Fibroblast of the conjunctiva (primary cell): ENCODE results near the gene ZCCHC24.

Experiments
- DNase-seq: peaks from one replicate; pipeline ENCODE4 v3.0.0-alpha.2; 2010; ENCODE audit warnings: low read depth

Gene ZCCHC24

DNA sequence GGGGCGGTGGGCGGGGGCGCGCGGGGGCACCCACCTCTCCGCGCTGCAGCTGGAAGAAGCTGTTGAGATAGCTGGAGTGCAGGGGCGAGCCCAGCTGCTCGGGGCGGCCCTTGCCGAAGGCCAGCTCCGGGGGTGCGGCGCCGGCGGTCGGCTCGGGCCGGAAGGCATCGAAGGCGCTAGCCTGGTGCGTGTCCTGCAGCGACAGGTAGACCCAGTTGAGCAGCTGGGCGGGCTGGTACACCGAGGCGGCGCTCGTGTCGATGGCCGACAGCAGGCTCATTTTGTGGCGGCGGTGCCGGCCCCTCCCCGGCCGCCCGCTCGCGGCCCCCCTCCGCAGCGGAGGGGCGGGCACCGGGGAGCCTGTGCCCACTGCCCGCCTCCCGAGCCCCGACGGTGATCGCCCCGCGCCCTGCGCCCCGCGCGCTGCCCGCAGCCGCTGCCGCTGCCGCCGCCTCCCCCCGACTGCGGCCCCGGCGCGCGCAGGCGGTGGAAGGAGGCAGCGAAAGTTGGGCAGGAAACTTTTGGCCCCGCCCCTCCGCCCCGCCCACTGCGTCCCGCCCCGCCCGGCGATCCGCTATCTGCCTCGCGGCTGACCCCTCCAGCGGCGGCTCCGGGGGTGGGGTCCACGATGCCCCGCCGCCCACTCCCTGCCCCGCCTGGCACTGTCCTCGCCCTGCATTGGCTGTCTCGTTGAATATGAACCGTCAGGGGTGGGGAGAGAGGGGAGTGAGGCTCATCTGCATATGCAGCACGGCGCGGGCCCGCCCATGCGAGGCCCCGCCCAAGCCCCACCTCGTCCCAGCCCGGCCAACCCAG is at the start of gene ZCCHC24:
Gene ZCCHC24 (minus strand): TSS at position 464 of the 816 bp plus-strand sequence. CDS start 184 bp downstream, at position 280.
- peak; percentile 98 for DNase-seq

GRCh38 chr10:79493806-79494205 is 48.4 kb upstream of the ZCCHC24 start:
- no peak for DNase-seq

- DNase-seq: no peak
These were observed 47.4 kb upstream of the ZCCHC24 start for GRCh38 chr10:79492839-79493238.

GRCh38 chr10:79492256-79492655 is 46.8 kb upstream of the ZCCHC24 start:
- no peak for DNase-seq

DNA sequence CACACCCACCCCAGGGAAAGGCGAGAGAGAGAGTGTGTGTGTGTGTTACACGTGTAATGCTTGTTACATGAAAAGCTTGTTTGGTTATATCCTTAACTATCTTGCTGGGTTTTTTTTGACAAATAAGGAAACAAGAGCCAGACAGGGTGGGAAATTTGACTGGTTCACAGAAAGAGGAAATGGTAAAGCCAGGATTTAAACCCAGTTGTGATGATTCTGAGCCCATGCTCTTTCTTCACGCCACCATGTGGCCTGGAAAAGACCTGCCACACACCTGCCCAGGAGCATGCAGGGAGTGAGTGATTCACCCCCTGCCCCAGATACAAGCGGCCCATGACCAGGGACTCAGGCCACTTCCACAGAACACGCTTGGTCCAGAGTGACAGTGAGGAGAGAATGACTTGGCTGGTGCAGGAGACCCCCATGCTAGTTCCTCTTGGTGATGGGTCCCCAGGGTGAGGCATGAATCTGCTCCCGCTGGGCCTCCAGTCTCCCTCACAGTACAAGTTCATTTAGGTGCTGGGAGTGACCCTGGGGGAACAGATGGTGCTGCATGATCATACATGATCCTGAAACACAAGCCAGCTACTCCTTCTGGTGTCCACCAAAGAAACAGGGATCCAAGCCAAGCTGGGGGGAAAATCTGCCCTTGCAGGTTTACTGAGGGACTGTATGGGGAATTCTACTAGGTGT is 45.9 kb upstream of the ZCCHC24 start:
- DNase-seq: no peak

- DNase-seq: no peak
These were observed 45.1 kb upstream of the ZCCHC24 start for GRCh38 chr10:79490400-79491142.

GRCh38 chr10:79488870-79489269 is 43.4 kb upstream of the ZCCHC24 start:
- no peak for DNase-seq

GRCh38 chr10:79488336-79488735 is 42.9 kb upstream of the ZCCHC24 start:
- DNase-seq: peak; percentile 75

- DNase-seq: peak; percentile 60
These were observed 42.1 kb upstream of the ZCCHC24 start for GRCh38 chr10:79487296-79488194.

GRCh38 chr10:79484476-79484875 is 39.1 kb upstream of the ZCCHC24 start:
- no peak for DNase-seq

DNA sequence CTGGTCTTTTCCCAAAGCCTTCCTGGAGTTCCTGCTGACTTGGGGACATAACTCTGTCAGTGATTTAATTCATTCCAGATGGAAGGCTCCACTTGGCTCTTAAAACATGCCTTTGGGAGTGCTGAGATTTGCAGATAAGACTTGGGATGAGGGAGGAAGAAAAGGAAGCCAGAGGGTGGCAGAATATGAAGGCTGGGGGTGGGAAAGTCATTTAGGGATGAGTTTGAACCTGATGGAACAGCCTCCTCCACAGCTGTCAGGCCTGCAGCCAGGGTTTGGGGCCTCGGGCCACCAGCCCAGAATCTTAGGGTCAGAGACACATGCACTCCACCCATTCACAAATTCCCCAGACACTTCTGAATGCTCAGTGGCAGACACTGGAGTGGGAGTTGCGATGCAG is 38.5 kb upstream of the ZCCHC24 start:
- no peak for DNase-seq

GRCh38 chr10:79483299-79483698 is 37.9 kb upstream of the ZCCHC24 start:
- DNase-seq: no peak

DNA sequence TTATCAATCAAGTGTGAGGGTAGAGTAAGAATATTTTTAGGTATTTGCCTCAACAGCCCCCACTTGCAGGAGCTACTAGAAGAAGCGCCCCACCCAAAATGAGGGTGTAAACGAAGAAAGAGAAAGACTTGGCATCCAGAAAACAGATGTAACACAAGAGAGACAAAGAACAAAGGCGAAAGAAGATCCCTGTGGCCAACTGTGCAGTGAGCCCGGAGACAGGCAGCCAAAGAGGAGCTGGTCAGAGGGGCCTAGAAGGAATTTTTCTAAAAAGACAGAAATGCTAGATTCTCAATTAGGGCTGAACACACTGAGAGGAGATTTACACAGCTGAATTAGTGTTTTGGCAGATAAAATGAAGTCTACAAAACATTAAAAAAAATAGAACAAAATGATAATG is 37.3 kb upstream of the ZCCHC24 start:
- no peak for DNase-seq

GRCh38 chr10:79482304-79482703 is 36.9 kb upstream of the ZCCHC24 start:
- DNase-seq: no peak

DNA sequence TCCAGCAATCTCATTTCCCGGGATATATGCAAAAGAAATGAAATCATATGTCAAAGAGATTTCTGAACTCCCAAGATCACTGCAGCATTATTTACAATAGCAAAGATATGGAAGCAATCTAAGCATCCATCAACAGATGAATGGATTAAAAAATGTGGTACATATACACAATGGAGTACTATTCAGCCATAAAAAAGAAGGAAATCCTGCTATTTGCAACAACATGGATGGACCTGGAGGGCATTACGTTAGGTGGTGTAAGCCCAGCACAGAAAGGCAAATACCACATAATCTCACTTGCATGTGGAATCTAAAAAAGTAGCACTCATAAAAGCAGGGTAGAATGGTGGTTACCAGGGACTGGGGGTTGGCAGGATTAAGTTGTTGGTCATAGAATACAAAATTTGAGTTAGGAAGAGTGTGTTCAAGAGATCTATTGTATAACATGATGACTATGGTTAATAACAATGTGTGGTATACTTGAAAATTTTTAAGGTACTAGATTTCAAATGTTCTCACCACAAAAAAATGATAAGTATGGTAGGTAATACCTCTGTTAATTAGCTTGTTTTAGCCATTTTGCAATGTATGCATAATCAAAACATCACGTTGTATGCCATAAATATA is 34.0 kb upstream of the ZCCHC24 start:
- DNase-seq: no peak

DNA sequence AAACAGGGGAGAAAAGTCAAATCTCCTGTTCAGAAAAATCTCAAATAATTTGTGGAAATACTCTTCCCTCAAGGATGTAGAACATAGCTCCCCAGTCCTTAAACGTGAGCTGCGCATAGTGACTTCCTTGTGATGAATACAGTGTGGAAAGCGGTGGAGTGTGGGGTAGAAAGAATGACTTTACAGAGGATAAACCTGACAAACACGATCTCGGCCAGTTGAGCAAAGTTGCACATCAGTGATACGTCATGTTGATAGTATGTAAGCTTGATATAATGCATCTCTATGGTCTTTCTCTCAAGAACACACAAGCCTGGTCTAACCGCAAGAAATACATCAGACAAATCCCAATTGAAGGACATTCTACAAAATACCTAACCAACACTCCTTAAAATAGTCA is 32.0 kb upstream of the ZCCHC24 start:
- no peak for DNase-seq

DNA sequence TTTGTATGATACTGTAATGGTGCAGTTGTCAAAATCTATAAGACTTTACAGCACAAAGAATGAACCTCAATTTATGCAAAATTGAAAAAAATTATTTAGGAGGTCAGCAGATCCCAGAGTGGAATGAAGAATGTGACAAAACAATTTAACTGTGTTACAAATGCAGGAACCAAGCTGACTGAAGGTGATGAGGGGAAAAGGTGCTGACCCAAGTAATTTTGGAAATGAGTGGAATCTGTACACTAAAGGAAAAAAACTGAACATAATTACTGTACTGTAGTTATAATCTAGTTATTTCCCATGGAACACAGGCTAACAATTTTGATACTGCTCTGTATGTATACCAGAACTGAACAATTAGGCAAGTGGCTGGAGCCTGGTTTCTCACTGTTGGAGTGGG is 31.2 kb upstream of the ZCCHC24 start:
- no peak for DNase-seq

GRCh38 chr10:79475877-79476276 is 30.5 kb upstream of the ZCCHC24 start:
- DNase-seq: no peak

GRCh38 chr10:79475119-79475653 is 29.8 kb upstream of the ZCCHC24 start:
- no peak for DNase-seq

DNA sequence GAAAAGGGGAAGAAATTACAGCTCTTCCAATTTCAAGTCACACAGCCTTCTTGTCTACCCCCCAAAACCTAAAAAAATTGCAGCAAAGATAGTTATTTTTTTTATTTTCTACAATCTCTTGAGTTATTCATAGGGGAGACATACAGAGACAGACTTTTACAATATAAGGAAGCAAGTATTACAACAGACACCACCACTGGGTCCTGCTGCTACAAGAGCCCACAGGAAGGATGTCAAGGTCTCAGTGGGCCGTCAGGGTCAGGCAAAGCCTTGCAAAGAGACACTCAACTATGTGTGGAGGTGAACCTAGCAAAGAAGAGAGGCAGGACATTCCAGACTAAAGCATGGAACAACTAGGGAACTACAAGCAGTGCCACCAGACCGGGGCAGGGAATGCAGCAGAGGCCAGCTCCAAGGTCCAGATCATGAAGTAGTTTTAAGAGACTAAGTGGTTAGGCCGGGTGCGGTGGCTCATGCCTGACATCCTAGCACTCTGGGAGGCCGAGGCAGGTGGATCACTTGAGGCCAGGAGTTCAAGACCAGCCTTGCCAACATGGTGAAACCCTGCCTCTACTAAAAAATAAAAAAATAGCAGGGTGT is 28.2 kb upstream of the ZCCHC24 start:
- DNase-seq: no peak

- DNase-seq: no peak
These were observed 27.5 kb upstream of the ZCCHC24 start for GRCh38 chr10:79472951-79473350.
